K562 (cell line): ENCODE results near the gene PRCP. TPM values are rescaled to one million over a fixed set of nuclear protein-coding genes. Genes with fewer than 3 reads are reported as not detected.

Source experiments
- CSDE1 ChIP-seq, 2 experiments: fragments of 450-650 bp; IDR thresholded peaks; 2 replicates each; pipeline ENCODE4 v1.6.1; 2016; ENCODE audit warnings: mild to moderate bottlenecking in 1 of 2
- E2F1 ChIP-seq: sonication (generic); formaldehyde crosslinking; IDR thresholded peaks from 2 replicates; pipeline ENCODE4 v1.8.1; 2023; ENCODE audit warnings: mild to moderate bottlenecking, missing genetic modification reagents, moderate library complexity
- EHMT2 ChIP-seq: fragments of 450-650 bp; IDR thresholded peaks from 2 replicates; pipeline ENCODE4 v1.6.1; 2018; ENCODE audit warnings: antibody characterized with exemption
- FOXM1 ChIP-seq, 2 experiments: fragments of 450-650 bp in 1 of 2; sonication (generic) in 1 of 2; formaldehyde crosslinking in 1 of 2; IDR thresholded peaks; 2 replicates each; pipeline versions ENCODE4 v1.6.1 to v1.9.0; 2017 to 2022; ENCODE audit warnings: low read depth in 2 of 2, mild to moderate bottlenecking in 2 of 2, missing genetic modification reagents in 1 of 2, moderate library complexity in 1 of 2
- STAT6 ChIP-seq: sonication (generic); formaldehyde crosslinking; IDR thresholded peaks from 2 replicates; pipeline ENCODE4 v1.8.1; 2023; ENCODE audit warnings: mild to moderate bottlenecking, missing genetic modification reagents
- TEAD2 ChIP-seq: fragments of 450-650 bp; IDR thresholded peaks from 2 replicates; pipeline ENCODE4 v1.6.1; 2016; ENCODE audit warnings: missing genetic modification characterization, control low read depth, missing compliant biosample characterization
- ZKSCAN3 ChIP-seq: fragments of 250-450 bp; sonication (Bioruptor Pico); IDR thresholded peaks from 2 replicates; pipeline ENCODE4 v1.4.0; 2020
- ZNF436 ChIP-seq: fragments of 250-450, 450-650 bp; sonication (Bioruptor Pico); formaldehyde crosslinking; IDR thresholded peaks from 2 replicates; pipeline ENCODE4 v1.7.0; 2020; ENCODE audit warnings: mild to moderate bottlenecking
- ZNF512 ChIP-seq: IDR thresholded peaks from 2 replicates; pipeline ENCODE4 v1.6.1; 2016; ENCODE audit warnings: missing genetic modification characterization, missing compliant biosample characterization
- polyA plus RNA-seq, 8 experiments: library from polyadenylated mRNA; depleted of rRNA in 4 of 8; stranded (reverse) in 5 of 8; unstranded in 3 of 8; fragments of >200 nt; fragmentation: Nextera tagmentation in 2 of 8; fragmentation: Illumina TruSeq in 1 of 8; extraction: Ambion mirVana in 2 of 8; extraction: Trizol in 1 of 8; gene quantifications; 2 replicates each; pipeline versions ENCODE4 v1.2.1 to v1.2.3, GENCODE V29; 2011 to 2014; ENCODE audit warnings: inconsistent platforms in 1 of 8, missing spikeins in 1 of 8
- total RNA-seq, 7 experiments: library from RNA; depleted of rRNA in 6 of 7; stranded (reverse); fragments of >200 nt in 6 of 7; fragmentation: Illumina TruSeq in 2 of 7; extraction: Trizol in 2 of 7; gene quantifications; 2 replicates each; pipeline versions ENCODE4 v1.2.1 to v1.2.3, GENCODE V29; 2011 to 2021; ENCODE audit warnings: low replicate concordance in 1 of 7

Gene PRCP
- total and polyA plus RNA-seq, 9 of the 15 experiments (the other 6 are each of a cell fraction or from before 2014, with no cell fraction given): 9.5 to 43.1 (median 23.2) TPM

GRCh38 chr11:82811369-82811768 is 88.9 kb downstream of the PRCP start (continued):
- no peak for TF ChIP-seq ZNF512 (tag)
- no peak for TF ChIP-seq TEAD2 (tag)
- TF ChIP-seq E2F1: no peak
- no peak for TF ChIP-seq CSDE1 (IDR thresholded peaks at IDR 0.05)
- no peak for TF ChIP-seq FOXM1 (IDR thresholded peaks at IDR 0.05; ENCODE audit: low read depth)
- TF ChIP-seq FOXM1 (CRISPR knock-in tag; IDR thresholded peaks at IDR 0.05; ENCODE audit: low read depth): no peak
- TF ChIP-seq ZKSCAN3 (CRISPR knock-in tag): no peak
- no peak for TF ChIP-seq ZNF436 (CRISPR knock-in tag)
- TF ChIP-seq STAT6 (CRISPR knock-in tag): no peak
- TF ChIP-seq EHMT2: no peak
- TF ChIP-seq, all 486 proteins: peak for 0
